Measurements from ENCODE around the gene RCL1.

Gene RCL1

DNA sequence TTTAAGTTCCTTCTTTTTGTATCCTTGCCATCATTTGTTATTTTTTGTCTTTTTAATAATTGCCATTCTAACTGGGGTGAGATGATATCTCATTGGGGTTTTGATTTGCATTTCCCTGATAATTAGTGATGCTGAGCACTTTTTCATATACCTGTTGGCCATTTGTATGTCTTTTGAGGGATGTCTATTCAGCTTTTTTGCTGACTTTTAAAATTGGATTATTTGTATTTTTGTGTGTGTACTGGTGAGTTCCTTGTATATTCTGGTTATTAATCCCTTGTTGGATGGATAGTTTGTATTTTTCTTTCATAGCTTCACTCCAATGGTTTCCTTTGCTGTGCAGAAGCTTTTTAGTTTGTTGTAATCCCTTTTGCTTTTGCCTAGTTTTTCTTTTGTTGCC is 19.1 kb downstream of the RCL1 start:
- no peak for DNase-seq (ENCODE audit: low read depth in 3 of 3)

- no peak for DNase-seq (ENCODE audit: low read depth in 3 of 3)
Observed at GRCh38 chr9:4812858-4813257, 20.1 kb downstream of the RCL1 start.

DNA sequence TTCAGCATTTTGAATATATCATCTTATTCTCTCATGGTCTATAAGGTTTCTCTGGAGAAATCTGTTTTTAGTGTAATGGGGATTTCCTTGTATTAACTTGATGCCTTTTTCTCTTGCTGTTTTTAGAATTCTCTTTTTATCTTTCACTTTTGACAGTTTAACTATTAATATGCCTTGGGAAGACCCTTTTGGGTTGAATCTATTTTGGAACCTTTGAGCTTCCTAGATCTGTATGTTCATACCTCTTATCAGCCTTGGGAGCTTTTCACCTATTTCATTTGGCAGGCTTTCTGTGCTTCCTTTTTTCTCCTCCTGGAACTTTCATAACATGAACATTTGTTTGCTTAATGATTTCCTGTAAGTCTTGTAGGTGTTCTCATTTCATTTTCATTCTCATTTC is 22.2 kb downstream of the RCL1 start:
- no peak for DNase-seq (ENCODE audit: low read depth in 3 of 3)

GRCh38 chr9:4815381-4815956 is 22.7 kb downstream of the RCL1 start:
- no peak for DNase-seq (ENCODE audit: low read depth in 3 of 3)

GRCh38 chr9:4820168-4820567 is 27.4 kb downstream of the RCL1 start:
- DNase-seq (ENCODE audit: low read depth in 3 of 3): no peak

DNA sequence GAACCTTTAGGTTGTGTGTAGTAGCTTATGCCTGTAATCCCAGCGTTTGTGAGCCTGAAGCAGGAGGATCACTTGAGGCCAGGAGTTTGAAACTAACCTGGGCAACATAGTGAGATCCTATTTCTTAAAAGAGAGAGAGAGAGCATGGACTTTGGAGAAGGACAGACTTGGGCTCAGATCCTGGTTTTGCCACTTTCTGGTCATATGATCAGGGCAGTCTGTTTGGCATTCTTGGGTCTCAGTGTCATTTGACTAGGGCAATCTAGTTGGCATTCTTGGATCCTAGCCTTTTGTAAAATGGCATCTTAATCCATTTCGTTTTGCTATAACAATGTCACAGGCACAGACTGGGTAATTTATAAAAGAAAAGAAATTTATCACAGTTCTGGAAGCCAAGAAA is 28.4 kb downstream of the RCL1 start:
- DNase-seq (ENCODE audit: low read depth in 3 of 3): no peak

DNA sequence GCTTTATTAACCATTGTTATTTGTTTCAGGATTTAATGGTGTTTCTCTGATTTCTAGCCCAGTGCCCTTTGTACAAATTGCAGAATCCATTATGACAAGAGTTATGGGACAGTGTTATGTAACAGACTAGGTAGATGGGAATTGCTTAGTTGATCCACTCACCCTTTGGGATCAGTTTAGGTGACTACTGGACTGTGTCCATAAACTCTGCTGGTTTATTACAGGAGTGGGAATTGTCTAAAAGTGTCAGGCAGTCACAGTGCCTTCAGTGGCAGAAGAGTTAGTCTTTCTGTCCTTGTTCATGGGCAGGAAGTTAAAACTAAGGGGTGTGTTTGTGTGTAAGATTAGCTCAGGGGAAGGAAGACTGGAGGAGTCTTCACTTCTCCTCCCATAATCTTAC is 29.3 kb downstream of the RCL1 start:
- DNase-seq (ENCODE audit: low read depth in 3 of 3): no peak

GRCh38 chr9:4826417-4827166 is 33.8 kb downstream of the RCL1 start:
- no peak for DNase-seq (ENCODE audit: low read depth in 3 of 3)

GRCh38 chr9:4827224-4827623 is 34.5 kb downstream of the RCL1 start:
- no peak for DNase-seq (ENCODE audit: low read depth in 3 of 3)

DNA sequence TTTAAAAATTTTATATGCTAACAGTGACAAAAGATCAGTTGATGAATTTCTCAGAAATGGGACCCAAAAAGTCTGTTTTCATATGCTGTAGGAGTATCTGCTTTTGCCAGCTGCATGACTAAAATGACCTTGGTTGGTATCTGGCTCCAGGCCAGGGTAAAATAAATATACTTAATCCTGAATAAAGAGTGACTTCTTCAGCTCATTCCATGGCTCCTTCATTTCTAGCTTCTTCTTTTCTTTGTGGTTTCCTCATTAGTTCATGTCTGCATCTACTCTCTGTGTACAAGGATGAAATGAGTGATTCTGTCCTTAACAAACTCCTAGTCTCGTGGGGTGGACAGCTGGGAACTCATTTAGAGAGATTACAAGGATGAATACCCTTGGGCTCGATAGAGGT is 36.0 kb downstream of the RCL1 start:
- no peak for DNase-seq (ENCODE audit: low read depth in 3 of 3)

GRCh38 chr9:4829969-4830368 is 37.2 kb downstream of the RCL1 start:
- no peak for DNase-seq (ENCODE audit: low read depth in 3 of 3)

DNA sequence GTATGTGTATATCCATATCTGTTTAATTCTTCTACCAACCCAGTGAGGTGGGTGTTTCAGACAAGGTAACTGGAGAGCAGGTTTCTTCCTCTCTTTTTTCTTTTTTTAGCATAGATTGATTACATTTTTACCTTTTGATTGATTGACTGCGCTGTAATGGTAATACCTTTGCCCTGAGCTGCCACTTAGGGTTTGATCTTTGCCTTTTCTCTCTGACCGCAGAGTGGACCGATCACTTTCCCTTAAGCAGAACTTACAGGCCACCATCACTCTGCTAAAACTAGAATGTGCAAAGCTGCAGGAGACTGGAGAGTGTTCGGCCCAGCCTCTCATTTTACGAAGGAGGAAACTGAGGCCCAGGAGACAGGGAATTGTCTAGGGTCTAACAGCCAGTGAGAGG is 38.0 kb downstream of the RCL1 start:
- DNase-seq (ENCODE audit: low read depth in 3 of 3): no peak

- DNase-seq (ENCODE audit: low read depth in 3 of 3): no peak
Observed at GRCh38 chr9:4831119-4831518, 38.4 kb downstream of the RCL1 start.

- no peak for DNase-seq (ENCODE audit: low read depth in 3 of 3)
Observed at GRCh38 chr9:4831944-4832343, 39.2 kb downstream of the RCL1 start.

DNA sequence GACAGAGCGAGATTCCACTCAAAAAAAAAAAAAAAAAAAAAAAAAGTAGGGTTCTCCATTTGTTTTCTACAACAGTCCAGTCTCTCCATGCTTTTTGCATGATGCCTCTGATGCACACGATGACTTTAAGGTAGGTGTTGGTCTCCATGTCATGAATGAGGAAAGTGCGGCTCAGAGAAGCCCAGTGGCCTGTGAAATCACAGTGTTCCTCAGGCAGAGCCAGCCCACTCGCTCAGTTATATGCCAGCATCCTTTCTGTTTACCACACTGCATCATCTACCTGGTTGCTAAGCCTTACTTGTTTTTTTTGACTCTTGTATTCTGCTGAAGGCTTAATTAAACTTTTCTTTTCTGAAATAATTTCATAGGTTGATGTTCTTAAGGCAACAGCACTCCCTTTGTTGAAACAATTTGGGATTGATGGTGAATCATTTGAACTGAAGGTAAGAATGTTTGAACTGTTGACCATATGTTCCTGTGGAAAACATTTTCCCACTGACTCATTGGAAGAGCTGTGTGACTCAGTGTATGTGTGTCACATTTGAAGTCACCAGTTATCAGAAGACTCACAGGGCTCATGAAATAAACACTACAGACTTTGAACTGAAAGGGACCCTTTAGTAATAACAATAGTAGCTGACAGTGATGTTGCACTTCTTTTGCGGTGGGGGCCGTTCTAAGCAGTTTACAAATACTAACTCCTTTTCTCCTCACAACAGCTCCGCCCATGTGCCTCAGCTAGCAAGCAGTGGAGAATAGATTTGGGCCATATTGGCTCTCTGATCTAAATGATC is 40.2 kb downstream of the RCL1 start:
- peak in 2 of 3 donors; percentile 19 to 30 for DNase-seq (ENCODE audit: low read depth in 3 of 3)

GRCh38 chr9:4833781-4834560 is 41.2 kb downstream of the RCL1 start:
- DNase-seq (ENCODE audit: low read depth in 3 of 3): no peak

DNA sequence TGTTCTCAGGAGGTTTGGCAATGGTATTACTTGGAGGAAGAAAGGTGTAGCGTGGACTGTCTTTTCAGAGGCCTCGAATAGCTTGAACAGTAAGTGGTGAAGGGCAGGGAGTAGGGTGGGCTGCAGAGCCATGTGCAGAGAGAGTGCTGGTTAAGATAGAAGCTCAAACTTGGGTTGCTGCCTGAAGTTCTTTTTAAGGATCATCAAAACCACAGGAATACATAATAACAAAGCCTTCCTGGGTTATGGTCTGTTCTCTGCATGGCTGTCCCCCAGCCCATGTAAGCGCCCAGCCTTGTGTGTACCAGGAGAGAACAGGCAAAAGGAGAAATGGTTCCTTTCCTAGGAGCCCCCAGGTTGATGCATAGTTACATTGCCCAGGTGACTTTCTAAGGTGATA is 43.9 kb downstream of the RCL1 start:
- no peak for DNase-seq (ENCODE audit: low read depth in 3 of 3)

DNA sequence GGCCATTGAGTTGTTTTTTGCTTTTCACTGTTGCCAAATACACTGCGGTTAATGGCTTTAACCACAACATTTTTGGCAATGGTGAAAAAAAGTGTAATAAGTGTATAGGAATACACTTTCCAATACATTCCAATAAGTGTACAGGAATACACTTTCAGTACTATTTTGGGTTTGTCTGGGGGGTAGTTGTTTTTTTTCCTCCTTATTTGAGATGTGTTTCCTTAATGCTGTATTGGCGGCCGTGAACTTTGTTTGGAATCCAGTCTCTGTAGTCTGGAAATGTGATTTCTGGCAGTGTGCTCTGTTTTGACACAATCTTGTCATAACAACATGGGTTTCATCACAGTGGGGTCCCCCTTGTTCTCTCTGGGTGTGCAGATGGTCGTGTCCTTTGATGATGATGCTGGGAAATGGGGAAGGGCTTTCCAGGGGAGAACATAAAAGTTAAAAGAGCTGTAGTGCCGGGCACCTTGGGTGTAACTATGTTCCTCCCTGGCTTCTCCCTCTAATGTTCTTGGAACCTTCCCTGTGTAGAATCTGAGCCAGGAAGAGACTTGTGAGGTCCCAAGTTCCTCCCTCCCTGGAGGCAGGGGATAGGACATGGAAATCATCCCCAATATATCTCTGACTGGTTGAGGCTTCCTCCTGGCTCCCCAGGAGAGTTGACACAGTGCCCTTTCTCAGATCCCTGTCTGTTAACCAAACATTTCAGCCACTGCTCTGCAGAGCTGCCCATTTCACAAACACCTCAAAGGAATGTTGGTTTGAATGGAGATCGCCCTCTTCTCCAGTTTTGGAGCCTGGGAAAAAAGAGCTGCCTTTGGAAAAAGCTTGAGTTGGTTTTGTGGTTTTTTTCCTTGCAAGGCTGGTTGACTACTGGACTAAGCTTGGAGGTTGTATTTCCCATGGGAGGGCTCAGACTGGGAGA is 44.8 kb downstream of the RCL1 start:
- DNase-seq (ENCODE audit: low read depth in 3 of 3): no peak

DNA sequence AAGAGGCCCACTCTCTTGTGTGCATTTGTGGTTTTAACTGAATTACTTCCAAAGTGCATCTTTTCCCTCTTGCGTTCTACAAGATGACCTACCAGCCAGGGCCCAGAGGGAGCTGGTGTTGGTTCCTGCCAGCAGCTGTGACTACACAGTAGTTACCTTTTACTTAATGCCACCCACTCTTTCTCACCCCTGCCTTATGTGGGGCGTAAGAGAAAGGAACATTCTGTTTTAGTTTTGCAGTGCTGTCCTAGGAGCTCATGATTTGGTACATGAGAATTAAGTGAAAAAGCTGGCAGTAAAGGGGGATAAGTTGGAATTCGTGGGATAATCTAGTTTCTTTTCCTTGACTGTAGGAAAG is 45.4 kb downstream of the RCL1 start:
- DNase-seq (ENCODE audit: low read depth in 3 of 3): no peak

DNA sequence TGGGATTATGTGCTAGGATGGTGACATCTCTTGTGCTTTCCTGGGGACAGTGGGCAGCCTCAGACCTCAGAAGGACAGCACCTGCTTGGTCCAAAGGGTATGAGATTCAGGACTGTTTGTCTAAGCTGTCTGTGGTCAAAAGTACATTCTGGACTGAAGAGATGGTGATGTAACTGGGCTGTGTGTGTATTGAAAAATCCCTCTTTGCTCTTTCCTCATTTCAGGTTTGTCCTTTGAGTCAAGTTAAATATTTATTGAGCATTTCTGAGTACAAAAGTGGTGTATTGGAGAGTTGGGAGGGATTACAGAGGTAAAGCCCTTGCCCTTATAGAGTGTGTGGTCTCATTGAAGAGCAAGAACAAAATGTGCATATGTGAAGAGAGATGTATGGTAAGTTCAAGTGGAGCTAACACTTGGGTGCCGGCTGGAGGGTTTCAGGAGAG is 46.7 kb downstream of the RCL1 start:
- DNase-seq (ENCODE audit: low read depth in 3 of 3): no peak

DNA sequence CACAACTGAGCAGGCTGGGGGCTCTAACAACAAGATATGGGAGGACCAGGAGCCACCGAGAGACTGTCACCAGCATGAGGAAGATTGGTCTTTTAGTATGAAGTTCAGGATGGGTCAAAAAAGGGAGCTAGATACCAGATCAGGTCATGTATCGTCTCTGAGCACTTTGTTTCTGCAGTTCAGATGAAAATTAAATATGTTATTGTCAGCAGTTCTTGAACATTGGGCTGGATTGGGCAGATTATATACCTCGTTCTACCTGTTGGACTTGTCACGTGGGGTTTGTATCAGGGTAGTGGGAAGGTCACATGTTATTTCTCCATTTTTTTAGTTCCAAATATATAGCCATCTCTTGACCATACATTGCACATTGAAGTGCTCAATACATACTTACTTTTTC is 47.3 kb downstream of the RCL1 start:
- no peak for DNase-seq (ENCODE audit: low read depth in 3 of 3)
